Activated CD4-positive, alpha-beta T cell treated with anti-CD3 and anti-CD28 coated beads for 24 hours (primary cell): ENCODE data around the gene LGALS9.
"Not testable (repeated sequence)": the region's sequence is repeated elsewhere in the genome, so short reads cannot be mapped to it uniquely, and the experiment has no call there.

Source experiments
- DNase-seq, 2 donors: peaks; one replicate each; pipeline ENCODE4 v3.0.0-alpha.2; 2020; ENCODE audit warnings: low read depth in 2 of 2

LGALS9 gene

DNA sequence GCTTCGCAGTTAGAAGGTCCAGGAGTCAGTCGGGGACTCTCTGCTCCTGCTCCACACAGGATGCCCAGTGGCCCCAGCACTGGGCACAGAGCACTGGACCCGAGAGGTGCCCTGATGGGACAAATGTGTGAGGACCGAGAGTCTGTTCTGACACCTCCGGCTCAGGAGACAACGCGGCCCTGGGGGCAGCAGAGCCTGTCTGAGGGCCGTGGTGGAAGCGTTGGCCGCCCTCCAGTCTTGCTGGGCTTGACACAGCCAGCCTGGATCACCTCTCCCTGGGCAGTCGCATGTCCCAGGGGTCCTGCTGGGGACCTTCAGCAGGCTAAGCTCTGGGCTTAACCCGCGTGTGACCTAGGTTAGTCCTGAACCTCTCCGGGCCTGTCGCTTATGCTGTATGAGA, 23.1 kb downstream of the LGALS9 start:
- DNase-seq, result no peak

DNA sequence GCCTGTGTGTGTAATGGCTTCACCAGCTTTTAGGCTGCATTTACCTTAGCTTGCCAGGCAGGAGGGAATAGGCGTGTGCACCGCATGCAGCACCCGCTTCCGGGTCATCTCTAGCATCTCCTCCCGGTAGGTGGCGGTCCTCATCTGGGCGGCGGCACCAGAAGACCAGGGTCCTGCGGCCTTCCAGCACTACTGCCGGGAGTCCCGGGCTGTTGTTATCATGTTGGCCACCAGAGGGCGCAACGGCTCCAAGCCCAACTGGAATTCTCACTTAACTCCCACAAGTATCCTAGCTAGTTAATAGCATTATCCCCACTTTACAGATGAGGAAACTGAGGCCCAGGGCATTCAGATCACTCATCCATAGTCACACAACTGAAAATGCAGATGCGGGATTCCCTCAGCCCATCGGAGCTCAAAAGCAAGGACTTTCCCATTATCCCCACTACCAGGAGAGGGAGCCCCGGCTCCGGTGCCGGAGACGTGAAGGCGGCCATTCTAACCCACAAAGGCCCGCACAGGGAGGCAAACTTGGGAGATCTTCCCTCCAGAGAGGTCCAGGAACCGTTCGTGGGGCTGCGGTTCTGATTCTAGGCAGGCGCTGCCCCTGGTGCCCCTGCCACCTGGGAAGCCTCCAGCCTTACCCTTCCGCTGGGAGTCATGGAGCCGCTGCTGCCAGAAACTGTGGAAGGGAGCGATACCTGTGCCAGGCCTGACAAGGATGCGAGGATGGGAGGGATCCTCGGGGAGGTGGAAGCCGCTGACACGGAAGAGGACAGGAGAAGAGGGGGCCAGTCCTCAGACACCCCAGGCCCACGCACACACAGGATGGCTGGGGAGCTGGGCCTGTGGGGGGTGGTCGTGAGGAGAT, 23.9 kb downstream of the LGALS9 start:
- DNase-seq, result peak; percentile 49 to 71

DNA sequence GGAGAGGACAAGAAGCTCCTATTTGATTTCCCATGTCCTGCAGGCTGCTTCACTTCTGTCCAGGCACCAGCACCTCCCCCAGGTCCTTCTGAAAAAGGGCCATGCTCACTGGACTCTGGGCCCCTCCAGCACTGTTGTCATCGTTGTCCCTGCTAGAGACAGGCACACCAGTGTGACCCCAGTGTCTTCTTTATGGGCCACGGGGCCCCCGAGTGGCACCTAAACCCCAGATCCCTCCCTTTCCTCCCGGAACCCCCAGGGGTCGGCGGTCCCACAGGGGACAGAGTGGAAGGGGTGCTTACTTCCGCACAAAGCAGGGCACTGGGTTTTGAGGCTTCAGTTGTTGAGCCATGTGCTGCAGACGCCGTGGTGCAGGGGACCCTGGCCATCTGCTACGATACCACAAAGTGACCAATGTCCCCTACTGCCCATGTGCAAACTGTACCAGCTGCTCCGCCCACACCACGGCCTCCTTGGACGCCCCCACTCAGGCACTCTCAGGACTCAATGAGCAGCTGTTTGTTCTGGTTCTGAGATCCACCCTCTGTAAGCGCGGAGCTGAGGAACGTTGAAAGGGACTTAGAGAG, 24.6 kb downstream of the LGALS9 start:
- DNase-seq, result not testable (repeated sequence)

DNA sequence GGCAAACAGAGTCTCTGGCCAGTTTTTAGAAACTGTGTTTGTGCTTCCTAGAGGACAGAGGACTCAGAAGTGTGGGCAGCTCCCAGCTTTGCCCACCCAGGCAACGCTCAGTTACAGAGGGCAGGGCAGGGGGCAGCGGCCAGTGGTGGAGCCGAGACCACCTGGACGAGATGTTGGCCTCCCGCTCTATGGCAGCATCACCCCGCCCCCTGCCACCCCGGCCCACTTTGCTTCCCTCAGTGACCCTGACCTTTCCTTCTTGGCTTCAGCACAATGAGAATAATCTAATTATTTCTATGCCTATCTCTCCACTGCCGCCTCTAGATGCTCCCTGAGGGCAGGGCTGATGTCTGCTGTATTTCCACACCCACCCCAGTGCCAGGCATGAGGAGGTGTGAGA, 25.6 kb downstream of the LGALS9 start:
- not testable (repeated sequence) for DNase-seq

DNA sequence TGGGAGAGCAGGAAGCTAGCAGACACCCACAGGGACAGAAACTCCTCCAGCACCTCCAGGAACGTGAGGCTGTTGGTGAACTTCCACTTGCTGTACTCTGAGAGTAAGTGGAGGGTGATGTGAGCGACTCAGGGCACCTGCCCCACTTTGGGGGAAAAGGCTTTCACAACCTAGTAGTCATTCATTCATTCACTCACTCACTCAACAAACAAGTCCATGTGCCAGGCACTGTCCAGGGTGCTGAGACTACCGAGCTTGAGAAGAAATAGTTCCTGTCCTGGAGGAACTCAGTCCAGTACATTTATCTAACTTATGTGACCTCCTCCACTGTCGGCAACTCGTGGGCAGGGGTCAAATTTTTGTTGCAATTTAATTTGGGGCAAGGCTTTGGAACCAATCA, 26.6 kb downstream of the LGALS9 start:
- DNase-seq, result no peak

DNA sequence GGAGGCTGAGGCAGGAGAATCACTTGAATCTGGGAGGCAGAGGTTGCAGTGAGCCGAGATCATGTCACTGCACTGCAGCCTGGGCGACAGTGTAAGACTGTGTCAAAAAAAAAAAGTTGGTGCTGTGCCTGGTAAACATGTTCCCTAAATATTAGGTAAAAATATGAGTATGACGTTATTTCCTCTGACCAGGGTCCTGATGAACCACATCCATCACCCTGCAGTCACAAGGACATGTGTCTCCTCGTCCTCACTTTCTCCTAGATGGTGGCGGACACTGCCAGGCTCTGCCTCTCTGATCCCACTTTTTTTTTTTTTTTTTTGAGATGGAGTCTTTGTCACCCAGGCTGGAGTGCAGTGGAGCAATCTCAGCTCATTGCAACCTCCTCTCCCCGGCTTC, 28.7 kb downstream of the LGALS9 start:
- no peak for DNase-seq

DNA sequence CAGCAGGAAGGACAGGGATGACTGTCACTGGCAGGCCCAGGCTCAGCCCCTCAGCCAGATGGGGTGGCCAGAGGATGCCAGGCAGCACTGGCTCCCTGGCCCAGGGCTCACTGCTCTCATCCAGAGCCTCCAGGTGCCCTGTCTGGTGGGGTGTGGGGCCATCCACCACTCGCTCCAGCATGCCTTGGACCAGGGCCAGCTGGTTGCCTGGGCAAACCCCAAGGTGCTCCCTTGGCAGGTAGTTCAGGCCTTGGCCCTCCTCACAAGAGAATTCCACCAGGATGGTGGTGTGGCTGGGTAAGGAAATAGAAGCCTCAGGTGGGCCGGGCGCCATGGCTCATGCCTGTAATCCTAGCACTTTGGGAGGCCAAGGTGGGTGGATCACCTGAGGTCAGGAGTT, 29.4 kb downstream of the LGALS9 start:
- no peak for DNase-seq

DNA sequence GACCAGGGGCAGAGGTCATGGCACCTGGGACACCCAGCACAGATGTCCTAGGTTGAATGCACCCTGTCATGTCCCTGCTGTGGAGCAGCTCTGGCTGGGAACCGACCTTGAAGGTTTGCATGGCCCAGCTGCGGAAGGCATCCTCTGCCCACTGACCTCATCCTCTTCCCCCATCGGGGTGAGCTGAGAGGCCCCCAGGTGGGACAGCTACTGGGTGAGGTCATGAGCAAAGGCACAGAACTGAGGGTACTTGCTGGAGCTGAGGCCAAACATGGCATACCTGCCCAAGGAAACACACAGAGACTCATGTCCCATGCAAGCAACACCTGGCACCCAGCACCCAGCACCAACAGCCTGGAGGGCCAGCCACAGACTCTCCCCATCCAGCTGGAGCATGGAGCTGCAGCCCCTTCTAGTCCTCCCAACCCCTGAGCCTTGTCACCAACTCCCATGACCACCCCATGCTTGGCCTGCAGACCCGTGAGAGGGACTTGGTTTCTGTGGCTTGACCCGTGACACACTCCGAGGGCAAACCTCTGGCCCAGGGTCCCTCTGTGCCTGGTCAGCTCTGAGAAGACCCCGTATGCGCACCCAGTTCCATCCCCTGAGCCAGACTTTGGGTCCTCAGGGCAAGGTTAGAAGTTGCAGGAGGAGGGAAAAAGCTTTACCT, 33.1 kb downstream of the LGALS9 start:
- no peak for DNase-seq

DNA sequence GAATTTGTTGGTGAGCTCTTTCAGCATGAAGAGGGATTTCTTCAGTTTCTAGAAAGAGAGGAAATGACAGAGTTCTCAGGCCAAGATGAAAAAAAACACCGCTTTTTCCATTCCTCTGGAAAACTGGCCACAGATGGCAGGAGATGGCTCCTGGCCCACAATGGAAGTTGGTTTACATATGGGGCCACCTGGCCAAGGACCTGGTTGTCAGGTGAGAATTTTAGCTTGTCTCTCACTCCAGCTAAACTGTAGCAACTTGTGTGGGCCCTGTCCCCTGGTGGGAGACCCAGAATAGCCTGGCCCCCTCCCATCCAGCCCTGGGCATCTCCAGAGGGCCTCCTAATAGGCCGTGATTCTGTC, 33.6 kb downstream of the LGALS9 start:
- DNase-seq, result no peak

DNA sequence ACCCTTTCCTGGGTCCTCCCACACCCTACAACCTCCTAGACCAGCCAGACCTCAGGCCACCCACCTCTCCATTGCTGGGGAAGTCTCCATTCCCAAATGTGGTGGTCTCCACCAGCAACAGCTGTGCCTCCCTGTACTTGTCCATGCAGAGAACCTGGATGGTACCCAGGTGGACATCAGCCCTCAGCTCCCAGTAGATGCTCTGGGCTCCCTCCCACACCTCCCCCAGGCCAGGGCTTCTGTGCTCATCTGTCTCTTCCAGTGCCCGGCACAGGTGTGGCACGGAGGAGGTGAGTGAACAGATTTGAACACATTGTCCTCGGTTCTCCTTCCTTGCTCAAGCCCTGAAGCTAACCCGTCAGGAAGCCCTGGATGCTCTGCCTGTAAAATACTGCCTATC, 34.6 kb downstream of the LGALS9 start:
- DNase-seq, result no peak

DNA sequence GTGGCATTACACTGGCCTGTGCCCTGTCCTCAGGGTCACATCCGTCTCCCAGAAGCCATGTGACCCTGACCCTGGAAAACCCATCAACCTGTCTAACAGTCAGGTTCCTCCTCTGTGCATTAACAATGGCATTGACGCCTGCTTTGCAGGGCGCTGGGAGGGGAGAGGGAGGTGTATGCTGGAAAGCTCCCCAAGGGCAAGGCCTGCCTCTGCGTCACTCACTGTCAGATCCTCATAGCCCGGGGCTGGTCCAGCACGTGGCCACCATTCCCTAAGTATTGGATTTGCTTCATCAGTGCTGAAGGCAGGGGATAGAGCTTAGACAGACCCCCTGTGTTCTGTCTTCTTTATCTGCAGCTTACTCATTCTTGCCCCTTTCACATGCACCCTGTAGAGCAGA, 35.3 kb downstream of the LGALS9 start:
- DNase-seq, result not testable (repeated sequence)

DNA sequence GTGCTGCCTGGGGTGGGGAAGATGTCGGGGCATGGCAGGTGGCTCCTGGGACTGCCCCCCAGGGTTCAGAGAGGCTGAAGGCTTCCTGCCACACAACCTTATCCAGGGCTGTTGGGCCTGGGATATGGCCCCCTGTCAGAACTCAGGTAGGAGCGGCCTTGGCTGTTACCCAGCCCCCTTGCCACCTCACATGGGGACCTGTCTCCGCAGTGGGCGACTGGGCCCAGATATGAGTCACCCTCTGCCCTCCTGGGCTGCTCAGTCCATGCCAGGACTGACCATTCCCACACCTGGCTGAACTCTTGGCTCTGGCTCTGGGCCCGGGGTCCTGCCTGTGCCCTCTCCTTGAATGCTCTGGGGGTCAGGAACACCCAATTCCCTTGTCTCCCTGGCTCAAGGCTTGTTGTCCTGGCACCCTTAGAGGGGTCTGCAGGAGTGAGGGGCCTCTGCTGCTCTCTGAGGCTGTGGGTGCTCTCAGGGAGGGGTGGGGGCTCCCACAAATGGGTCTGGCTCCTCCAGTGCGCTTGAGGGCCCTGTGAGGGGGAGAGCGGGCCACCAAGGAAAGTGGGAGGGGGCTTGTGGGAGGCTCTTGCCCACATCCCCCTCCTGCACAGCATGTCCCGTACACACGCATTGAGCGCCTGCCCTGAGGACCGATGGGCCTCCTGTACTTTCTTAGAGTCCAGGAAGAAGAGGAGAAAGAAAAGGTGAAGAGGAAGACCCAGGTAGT, 36.0 kb downstream of the LGALS9 start:
- no peak for DNase-seq

DNA sequence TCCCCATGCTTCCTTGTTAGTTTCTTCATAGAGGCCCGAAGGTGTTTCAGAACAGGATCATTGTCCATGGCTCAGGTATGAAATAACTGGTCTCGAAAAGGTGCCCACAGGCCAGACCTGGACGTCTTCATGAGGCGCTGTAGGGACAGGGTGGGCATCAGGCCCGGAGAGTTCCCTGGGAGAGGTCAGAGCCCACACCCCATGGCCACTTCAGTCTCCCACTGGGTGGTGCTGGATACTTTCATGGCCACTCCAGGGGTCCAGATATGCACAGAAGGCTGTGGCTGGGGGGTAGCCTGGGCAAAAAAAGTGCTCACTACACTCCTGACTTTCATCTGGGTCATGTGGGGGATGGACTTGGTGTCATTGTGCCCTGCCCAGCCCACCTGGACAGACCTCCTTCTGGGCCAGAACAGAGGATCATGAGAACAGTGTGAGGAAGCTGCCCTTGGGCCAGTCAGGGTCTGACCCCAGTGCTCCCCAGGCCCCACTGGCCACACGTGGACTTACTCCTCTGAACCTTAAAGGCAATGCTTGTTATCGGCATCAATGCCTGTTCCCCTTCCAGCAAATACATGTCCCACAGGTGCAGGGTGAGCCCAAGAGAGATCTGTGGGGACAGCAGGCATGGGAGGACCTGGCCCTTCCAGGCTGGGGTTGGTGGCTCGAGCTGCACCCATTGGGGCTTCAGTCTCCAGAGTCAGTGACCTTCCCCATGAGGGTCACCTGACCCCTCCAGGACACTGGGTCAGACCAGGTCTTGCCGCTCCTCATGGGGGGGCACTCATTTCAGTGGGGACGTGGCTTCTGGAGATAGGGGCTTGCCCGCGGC, 36.9 kb downstream of the LGALS9 start:
- DNase-seq, result no peak

DNA sequence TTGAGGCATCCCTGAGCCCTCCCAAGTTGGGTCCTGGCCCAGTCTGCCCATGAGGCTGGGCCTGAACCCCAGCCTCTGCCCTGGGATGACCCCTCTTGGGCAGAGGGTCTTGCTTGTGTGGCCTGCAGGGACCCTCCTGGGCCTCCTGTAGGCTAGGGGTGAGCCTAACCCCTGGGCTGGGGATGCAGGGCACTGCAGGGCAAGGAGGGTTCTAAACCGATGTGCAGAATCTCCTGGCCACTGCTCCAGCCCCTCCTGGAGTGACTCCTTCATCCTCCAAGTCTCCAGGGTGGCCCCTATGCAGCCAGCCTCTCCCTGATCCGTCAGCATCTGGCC, 37.5 kb downstream of the LGALS9 start:
- no peak for DNase-seq

DNA sequence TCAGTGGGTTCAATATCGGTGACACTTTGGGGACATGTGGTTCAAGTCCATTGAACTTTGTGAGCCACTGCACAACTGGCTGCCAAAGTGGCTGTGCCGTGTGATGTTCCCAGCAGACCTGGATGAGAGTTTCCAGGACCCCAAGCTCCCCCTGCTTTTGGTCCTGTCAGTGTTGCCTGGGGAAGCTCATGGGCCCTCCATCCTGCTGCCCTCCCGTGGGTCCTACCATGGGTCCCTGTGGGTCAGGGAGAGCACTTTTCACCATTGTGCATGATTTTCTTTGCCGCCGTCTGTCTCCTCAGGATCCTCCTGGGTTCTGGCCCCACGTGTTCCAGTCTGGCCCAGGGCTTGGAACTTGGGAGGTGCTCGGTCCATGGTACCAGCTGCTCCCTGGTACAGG, 38.1 kb downstream of the LGALS9 start:
- DNase-seq, result no peak

DNA sequence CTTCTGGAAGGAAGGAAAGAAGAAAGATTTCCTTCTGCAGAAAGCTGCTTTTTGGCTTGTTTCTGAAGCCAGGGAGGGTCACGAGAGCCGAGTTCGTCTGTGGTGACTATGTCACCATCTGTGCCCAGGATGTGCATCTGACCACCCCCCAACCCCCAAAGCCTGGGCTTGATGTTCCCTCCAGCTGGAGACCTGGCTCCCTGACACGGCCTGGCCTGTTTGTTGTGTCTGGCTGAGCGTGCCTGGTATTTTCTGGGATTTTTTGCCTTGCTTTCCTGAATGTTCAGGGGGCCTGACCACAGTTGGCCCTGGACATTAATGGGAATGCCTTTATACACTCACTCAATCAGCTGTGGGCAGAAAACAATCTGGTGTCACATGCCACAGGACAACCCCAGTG, 38.9 kb downstream of the LGALS9 start:
- no peak for DNase-seq

DNA sequence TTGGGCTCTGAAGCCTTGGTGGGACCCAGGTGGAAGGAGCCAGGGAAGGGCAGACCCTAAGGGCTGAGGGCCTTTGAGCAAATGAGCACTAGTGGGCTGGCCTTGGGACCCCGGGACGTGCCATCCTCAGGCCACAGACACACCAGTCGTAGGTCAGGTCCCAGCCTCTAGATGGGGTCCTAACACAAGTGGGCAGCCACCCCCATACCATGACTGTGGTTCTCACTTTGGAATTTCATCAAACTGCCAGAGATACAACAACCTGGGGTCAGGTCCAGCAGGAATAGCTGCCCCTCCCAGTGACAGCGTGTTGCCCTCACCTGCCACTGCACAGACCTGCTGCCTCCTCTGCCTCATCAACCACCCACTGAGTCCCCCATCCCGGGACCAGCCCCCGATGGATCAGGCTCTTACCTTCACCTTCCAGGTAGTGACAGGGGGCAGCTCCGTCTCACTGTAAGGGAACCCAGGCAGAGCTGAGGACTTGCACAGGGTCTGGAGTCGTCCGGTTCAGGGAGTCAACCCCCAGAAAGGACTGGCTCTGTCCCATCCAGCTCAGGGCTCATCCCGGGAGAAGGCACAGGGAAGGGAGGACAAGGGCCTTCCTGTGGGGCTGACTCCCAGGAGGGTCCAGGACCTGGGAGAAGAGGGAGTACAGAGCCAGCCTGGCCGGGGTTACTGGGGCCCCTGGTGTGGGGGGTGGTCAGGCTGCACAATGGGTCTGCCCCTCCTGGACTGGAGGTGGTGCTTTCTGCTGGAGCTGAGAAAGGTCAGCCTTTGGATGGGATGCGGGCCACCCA, 40.0 kb downstream of the LGALS9 start:
- no peak for DNase-seq

DNA sequence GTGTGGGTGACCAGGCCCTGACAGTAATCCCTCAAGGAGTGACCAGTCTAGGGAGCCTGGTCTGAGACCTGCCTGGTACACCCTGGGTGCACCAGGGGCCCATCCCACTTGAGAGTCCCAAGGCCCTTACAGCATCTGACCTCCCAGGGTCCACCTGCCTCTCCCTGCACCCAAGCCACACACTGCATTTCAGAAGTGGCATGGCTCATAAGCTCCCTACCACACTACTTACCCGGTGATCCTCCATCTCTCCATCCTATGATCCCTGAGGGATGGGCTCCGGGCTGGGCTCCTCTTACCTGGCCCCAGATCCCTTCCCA, 40.6 kb downstream of the LGALS9 start:
- no peak for DNase-seq

DNA sequence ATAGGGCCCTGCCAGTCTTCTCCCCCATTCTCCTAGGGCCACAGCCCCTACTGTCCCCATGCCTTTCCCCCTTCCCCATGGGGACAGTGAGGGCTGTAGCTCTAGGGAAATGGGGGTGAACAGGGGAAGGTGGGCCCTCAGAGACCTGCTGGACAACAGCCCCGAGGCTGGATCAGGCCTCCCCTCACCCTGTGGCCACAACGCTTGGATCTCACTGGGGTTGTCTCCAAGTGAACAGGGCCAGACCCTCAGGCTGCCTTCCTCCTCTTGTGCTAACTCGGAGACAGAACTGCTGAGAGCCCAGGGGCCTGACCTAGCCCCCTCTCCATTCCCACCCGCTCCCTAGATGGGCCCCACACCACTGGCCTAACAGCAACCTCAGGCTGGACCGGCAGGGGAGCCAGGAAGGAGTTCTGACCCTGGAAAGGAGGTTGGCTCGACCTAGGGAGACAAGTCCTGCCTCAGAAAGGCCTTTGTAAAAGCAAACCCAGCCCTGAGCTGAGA, 41.0 kb downstream of the LGALS9 start:
- not testable (repeated sequence) for DNase-seq

DNA sequence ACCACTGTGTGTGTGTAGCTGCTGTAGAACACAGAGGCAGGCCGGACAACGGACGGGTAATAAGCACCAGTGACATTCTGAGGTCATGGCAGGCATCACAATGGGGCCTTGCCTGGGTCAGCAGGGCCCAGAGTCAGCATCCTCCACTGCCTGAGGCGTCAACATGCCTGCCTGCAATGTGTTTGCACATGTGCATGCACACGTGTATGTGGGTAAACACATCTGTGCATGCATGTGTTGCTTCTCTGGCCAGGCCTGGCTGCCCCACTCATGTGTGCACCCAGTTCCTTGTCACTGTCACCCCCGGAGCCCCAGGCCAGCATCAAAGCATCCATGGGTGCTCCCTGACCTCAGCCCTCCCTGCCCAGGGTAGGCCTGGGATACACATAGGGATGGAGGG, 43.3 kb downstream of the LGALS9 start:
- DNase-seq, result no peak

DNA sequence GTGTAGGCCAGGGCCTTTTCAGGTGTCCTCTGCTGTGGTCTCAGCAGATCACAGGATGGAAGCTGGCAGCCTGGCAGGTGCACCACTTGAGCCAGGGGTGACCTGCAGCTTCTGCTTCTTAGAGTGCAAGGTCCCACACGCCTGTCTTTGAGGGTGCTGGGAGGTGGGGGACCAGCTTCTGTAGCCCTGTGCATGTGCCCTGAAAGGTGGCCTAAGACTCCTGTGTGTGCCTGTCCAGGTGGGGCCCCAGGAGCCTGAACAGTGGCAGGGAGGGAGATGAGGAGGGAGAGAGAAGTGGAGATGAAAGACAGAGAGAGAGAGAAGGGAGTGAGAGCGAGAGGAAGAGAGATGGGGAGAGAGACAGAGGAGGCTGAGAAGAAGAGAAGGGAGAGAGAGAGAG, 46.2 kb downstream of the LGALS9 start:
- no peak for DNase-seq
